Panc1 (cell line): ENCODE data around the gene HLA-E. TPM values are rescaled to one million over a fixed set of nuclear protein-coding genes. Genes with fewer than 3 reads are reported as not detected.

Source experiments
- ATAC-seq: fragments of 200-7000 bp; cut with Tn5 transposase; 2 replicates; pipeline ENCODE4 v1.9.1; 2020; ENCODE audit warnings: mild to moderate bottlenecking, moderate library complexity
- BruUV-seq: library from RNA; stranded (reverse); fragments of 400-500 nt; replicated peaks from 2 replicates; lab custom pipeline; 2021; lab: Mats Ljungman, UMichigan
- CTCF ChIA-PET: fragments of 300-600 bp; sonication (Branson Sonifier 250); formaldehyde crosslinking; loops from one replicate; lab custom pipeline; 2022; ENCODE audit warnings: antibody characterized with exemption; lab: Charles Lee
- POLR2A ChIA-PET: fragments of 300-600 bp; sonication (Branson Sonifier 250); formaldehyde crosslinking; loops from one replicate; lab custom pipeline; 2022; ENCODE audit warnings: antibody characterized with exemption; lab: Charles Lee
- DNase-seq: peaks from one replicate; pipeline ENCODE4 v3.0.0-alpha.2; 2010; ENCODE audit warnings: low read depth, low spot score
- H3K27ac ChIP-seq: 2 replicates; pipeline ENCODE4 v1.5.1; 2011; ENCODE audit warnings: mild to moderate bottlenecking, low read length, inconsistent platforms
- H3K27me3 ChIP-seq: fragments of 200-500 bp; sonication (Bioruptor generic); 2 replicates; pipeline ENCODE4 v1.6.0; 2014; ENCODE audit warnings: low read length, inconsistent platforms; ENCODE audit not compliant: control insufficient read depth, insufficient read depth
- H3K36me3 ChIP-seq: fragments of 200-500 bp; sonication (Bioruptor generic); 2 replicates; pipeline ENCODE4 v1.5.1; 2014; ENCODE audit warnings: inconsistent platforms, mild to moderate bottlenecking, low read length, moderate library complexity; ENCODE audit not compliant: control insufficient read depth, insufficient read depth
- H3K4me1 ChIP-seq: 2 replicates; pipeline ENCODE4 v1.5.1; 2011; ENCODE audit warnings: inconsistent platforms, mild to moderate bottlenecking, low read length, moderate library complexity; ENCODE audit not compliant: control insufficient read depth, insufficient read depth
- H3K4me3 ChIP-seq, 2 experiments: 2 replicates each; pipeline ENCODE4 v1.5.1; 2011 to 2012; ENCODE audit warnings: low read depth in 2 of 2, low read length in 2 of 2, mild to moderate bottlenecking in 2 of 2, inconsistent platforms in 1 of 2, moderate library complexity in 1 of 2
- H3K9me3 ChIP-seq: fragments of 200-500 bp; sonication (Bioruptor generic); 2 replicates; pipeline ENCODE4 v1.5.1; 2014; ENCODE audit warnings: low read depth, mild to moderate bottlenecking, inconsistent platforms, low read length, moderate library complexity; ENCODE audit not compliant: control insufficient read depth, insufficient read depth
- CTCF ChIP-seq: fragments of 450-650 bp; IDR thresholded peaks from 2 replicates; pipeline ENCODE4 v1.5.1; 2017; ENCODE audit warnings: mild to moderate bottlenecking
- POLR2AphosphoS5 ChIP-seq: IDR thresholded peaks from 2 replicates; pipeline ENCODE4 v1.6.1; 2012; ENCODE audit warnings: mild to moderate bottlenecking, low read depth, low read length, moderate library complexity
- REST ChIP-seq, 2 experiments: IDR thresholded peaks; 2 replicates each; pipeline ENCODE4 v1.6.1; 2011 to 2012; ENCODE audit warnings: low read depth in 2 of 2, control low read depth in 1 of 2, low read length in 1 of 2, mild to moderate bottlenecking in 1 of 2, moderate library complexity in 1 of 2; ENCODE audit not compliant: insufficient read depth in 1 of 2
- SIN3A ChIP-seq: IDR thresholded peaks from 2 replicates; pipeline ENCODE4 v1.6.1; 2012; ENCODE audit warnings: low read depth, mild to moderate bottlenecking, low read length, moderate library complexity, borderline replicate concordance; ENCODE audit not compliant: insufficient read depth
- TCF7L2 ChIP-seq: IDR thresholded peaks from 2 replicates; pipeline ENCODE4 v1.6.1; 2011; ENCODE audit warnings: mild to moderate bottlenecking, low read depth, low read length, inconsistent platforms
- in situ Hi-C: cut with HindIII; loops from 2 replicates; pipeline ENCODE4 v1.10.0; 2016; ENCODE audit warnings: low sequenced_read_pairs, low pct_unique_long_range_greater_than_20kb
- intact Hi-C: fragments of 100-400 bp; cut with micrococcal nuclease; formaldehyde crosslinking; loops from one replicate; pipeline ENCODE4 v1.10.0; 2022; ENCODE audit not compliant: unreplicated experiment
- total RNA-seq: library from RNA; stranded (reverse); gene quantifications from one replicate; pipeline ENCODE4 v1.2.1, GENCODE V29; 2021; ENCODE audit not compliant: unreplicated experiment

Gene HLA-E
- total RNA-seq, 1 experiment from 2014 or later = 132 TPM

- Histone ChIP-seq H3K4me3 (no peak overlapping the region), H3K4me1 (no peaks in the 10 kb centered on the region), H3K27me3 (peaks cover 54% of the 10 kb centered on the region), H3K36me3 (no peaks in the 10 kb centered on the region), H3K27ac (no peak overlapping the region), H3K9me3 (no peaks in the 10 kb centered on the region)
- CTCF ChIA-PET = no interaction called here
- BruUV-seq = no TSS peak
- no peak for DNase-seq
- intact Hi-C loops = no loop called here
- POLR2A ChIA-PET = no interaction called here
- in situ Hi-C loops = no loop called here
- TF ChIP-seq TCF7L2 = no peak
- TF ChIP-seq REST (IDR thresholded peaks at IDR 0.05; ENCODE audit: insufficient read depth in 1 of 2, low read depth in 2 of 2, low read length in 1 of 2) = no peak
- no peak for TF ChIP-seq CTCF
- no peak for TF ChIP-seq SIN3A
- TF ChIP-seq POLR2AphosphoS5 = no peak
- no peak for ATAC-seq
Measured at GRCh38 chr6:30446259-30446658, 43.0 kb upstream of the HLA-E start.

- Histone ChIP-seq H3K36me3 (no peaks in the 10 kb centered on the region), H3K27ac (no peak overlapping the region), H3K4me3 (no peak overlapping the region), H3K27me3 (peaks cover 49% of the 10 kb centered on the region), H3K9me3 (no peaks in the 10 kb centered on the region), H3K4me1 (no peaks in the 10 kb centered on the region)
- BruUV-seq = no TSS peak
- POLR2A ChIA-PET = no interaction called here
- DNase-seq = no peak
- intact Hi-C loops = no loop called here
- CTCF ChIA-PET = no interaction called here
- no peak for ATAC-seq
- in situ Hi-C loops = no loop called here
- TF ChIP-seq POLR2AphosphoS5 (no peak), SIN3A (no peak), TCF7L2 (no peak), REST (IDR thresholded peaks at IDR 0.05; ENCODE audit: insufficient read depth in 1 of 2, low read depth in 2 of 2, low read length in 1 of 2) (no peak), CTCF (peak; percentile 35)
Measured at GRCh38 chr6:30447237-30447636, 42.1 kb upstream of the HLA-E start.
